Measurements from ENCODE around the gene UBE2L3. TPM values are rescaled to one million over a fixed set of nuclear protein-coding genes. Genes with fewer than 3 reads are reported as not detected.

UBE2L3 gene
- total and polyA plus RNA-seq, 10 of the 15 experiments (the other 5 are each of a cell fraction or from before 2014, with no cell fraction given), result 55.7 to 168 (median 113) TPM

DNA sequence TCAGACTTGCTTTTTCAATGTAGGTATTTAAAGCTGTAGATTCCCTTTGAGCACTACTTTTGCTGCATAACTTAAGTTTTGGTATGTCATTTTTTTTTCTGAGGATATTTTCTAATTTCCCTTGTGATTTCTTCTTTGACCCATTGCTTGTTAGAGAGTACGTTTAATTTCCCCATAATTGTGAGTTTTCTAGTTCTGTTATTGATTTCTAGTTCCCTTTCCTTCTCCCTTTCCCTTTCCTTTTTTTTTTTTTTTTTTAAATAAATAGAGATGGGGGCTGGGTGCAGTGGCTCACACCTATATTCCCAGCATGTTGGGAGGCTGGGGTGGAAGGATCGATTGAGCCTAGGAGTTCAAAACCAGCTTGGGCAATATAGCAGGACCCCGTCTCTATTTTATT, 30.8 kb downstream of the UBE2L3 start:
- RAD21 ChIA-PET (ENCODE audit: unreplicated experiment), result interaction anchor here (1.0 kb wide), 1 partner anchor 171 kb away, joined by 3 read pairs; no protein-coding TSS in a partner anchor
- H3K4me3 ChIP-seq, result no peak overlapping the region
- no peak overlapping the region for H3K4me2 ChIP-seq (ENCODE audit: control insufficient read depth, insufficient read depth)
- H3K4me1 ChIP-seq (ENCODE audit: control insufficient read depth, insufficient read depth, low read length), result no peaks in the 10 kb centered on the region
- intact Hi-C loops (cut with micrococcal nuclease; ENCODE audit: unreplicated experiment), result no loop called here
- SMC1A ChIA-PET (ENCODE audit: uncharacterized antibody, unreplicated experiment), result interaction anchor here (1.2 to 1.5 kb wide), 2 partner anchors 9 to 49 kb away, joined by 3 to 5 read pairs; no protein-coding TSS in a partner anchor
- POLR2A ChIA-PET, result interaction anchor here (0.6 to 1.5 kb wide), 2 partner anchors 8 to 344 kb away, joined by 4 to 6 read pairs; no protein-coding TSS in a partner anchor
- H2AFZ ChIP-seq (ENCODE audit: control insufficient read depth, low read depth, low read length), result no peak overlapping the region
- ATAC-seq (no peak), FAIRE-seq (no peak), DNase-seq (ENCODE audit: low read depth, low spot score) (no peak)
- no peaks in the 10 kb centered on the region for H3K27me3 ChIP-seq (replicated peaks in 1 of 2; ENCODE audit: control insufficient read depth in 2 of 2, insufficient read depth in 2 of 2, low read length in 1 of 2)
- no peak overlapping the region for H3K9ac ChIP-seq (ENCODE audit: control insufficient read depth, insufficient read depth, low read length)
- peaks cover 8% of the 10 kb centered on the region; the same call in 1 of the 2 replicates for H4K20me1 ChIP-seq (ENCODE audit: control insufficient read depth, insufficient read depth)
- 100% methylated on average over 3 of the region's 3 CpGs for WGBS (ENCODE audit: insufficient coverage, insufficient replicate concordance, low lambda C conversion rate, missing lambda C conversion rate)
- in situ Hi-C loops (cut with MboI), result no loop called here
- H3K79me2 ChIP-seq (ENCODE audit: control insufficient read depth, insufficient read depth, low read length), result peaks cover 43% of the 10 kb centered on the region
- CTCF ChIA-PET, result interaction anchor here (1.0 kb wide), 1 partner anchor 8 kb away, joined by 3 read pairs; no protein-coding TSS in a partner anchor
- no peaks in the 10 kb centered on the region for H3K9me3 ChIP-seq (replicated peaks; ENCODE audit: control insufficient read depth, insufficient read depth, low read length)
- TF ChIP-seq RELA (IDR thresholded peaks at IDR 0.05; ENCODE audit: borderline replicate concordance, partially characterized antibody) (no peak), HDGF (IDR thresholded peaks at IDR 0.05) (no peak), KDM1A (IDR thresholded peaks at IDR 0.05; ENCODE audit: borderline replicate concordance) (no peak), NRF1 (conservative IDR thresholded peaks at IDR 0.05; ENCODE audit: low read depth, low read length) (no peak), RBBP5 (conservative IDR thresholded peaks at IDR 0.05) (no peak), NBN (IDR thresholded peaks at IDR 0.05) (no peak), MYC (IDR thresholded peaks at IDR 0.05; ENCODE audit: insufficient read depth, insufficient read length, insufficient replicate concordance, low read length, severe bottlenecking) (no peak), TARDBP (IDR thresholded peaks at IDR 0.05; ENCODE audit: borderline replicate concordance) (no peak), NR2C1 (IDR thresholded peaks at IDR 0.05) (no peak), TCF3 (IDR thresholded peaks at IDR 0.05; ENCODE audit: borderline replicate concordance, insufficient read depth, low read depth, low read length) (no peak), ZBED1 (IDR thresholded peaks at IDR 0.05; ENCODE audit: borderline replicate concordance) (no peak), SMC3 (IDR thresholded peaks at IDR 0.05; ENCODE audit: borderline replicate concordance, low read length) (no peak)
- TF ChIP-seq, protein P1, sequence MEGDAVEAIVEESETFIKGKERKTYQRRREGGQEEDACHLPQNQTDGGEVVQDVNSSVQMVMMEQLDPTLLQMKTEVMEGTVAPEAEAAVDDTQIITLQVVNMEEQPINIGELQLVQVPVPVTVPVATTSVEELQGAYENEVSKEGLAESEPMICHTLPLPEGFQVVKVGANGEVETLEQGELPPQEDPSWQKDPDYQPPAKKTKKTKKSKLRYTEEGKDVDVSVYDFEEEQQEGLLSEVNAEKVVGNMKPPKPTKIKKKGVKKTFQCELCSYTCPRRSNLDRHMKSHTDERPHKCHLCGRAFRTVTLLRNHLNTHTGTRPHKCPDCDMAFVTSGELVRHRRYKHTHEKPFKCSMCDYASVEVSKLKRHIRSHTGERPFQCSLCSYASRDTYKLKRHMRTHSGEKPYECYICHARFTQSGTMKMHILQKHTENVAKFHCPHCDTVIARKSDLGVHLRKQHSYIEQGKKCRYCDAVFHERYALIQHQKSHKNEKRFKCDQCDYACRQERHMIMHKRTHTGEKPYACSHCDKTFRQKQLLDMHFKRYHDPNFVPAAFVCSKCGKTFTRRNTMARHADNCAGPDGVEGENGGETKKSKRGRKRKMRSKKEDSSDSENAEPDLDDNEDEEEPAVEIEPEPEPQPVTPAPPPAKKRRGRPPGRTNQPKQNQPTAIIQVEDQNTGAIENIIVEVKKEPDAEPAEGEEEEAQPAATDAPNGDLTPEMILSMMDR (IDR thresholded peaks at IDR 0.05 in 2 of 3, conservative IDR thresholded peaks at IDR 0.05 in 1 of 3; ENCODE audit: control insufficient read depth in 2 of 3, extremely low read depth in 1 of 3, insufficient read depth in 1 of 3, low read depth in 3 of 3, low read length in 3 of 3), result no peak
- BruUV-seq (replicated peaks), result no TSS peak
- H3K27ac ChIP-seq (ENCODE audit: control insufficient read depth, insufficient read depth), result no peak overlapping the region
- peaks cover 30 to 32% of the 10 kb centered on the region in 2 experiments for H3K36me3 ChIP-seq (ENCODE audit: control insufficient read depth in 2 of 2, insufficient read depth in 2 of 2, low read length in 1 of 2)
